B cell (primary cell): ENCODE measurements around the gene COX6B2. TPM values are rescaled to one million over a fixed set of nuclear protein-coding genes. Genes with fewer than 3 reads are reported as not detected.

Source experiments
- ATAC-seq: fragments of 200-7000 bp; cut with Tn5 transposase; one replicate; pipeline ENCODE4 v1.10.0; 2021; ENCODE audit warnings: low read depth, mild to moderate bottlenecking, moderate number of reproducible peaks, moderate library complexity
- CTCF ChIA-PET: fragments of 350-600 bp; sonication (Branson Sonifier 250); formaldehyde crosslinking; loops from one replicate; lab custom pipeline; 2021; ENCODE audit warnings: antibody characterized with exemption, inconsistent platforms; lab: Charles Lee
- POLR2A ChIA-PET: fragments of 350-600 bp; sonication (Branson Sonifier 250); formaldehyde crosslinking; loops from one replicate; lab custom pipeline; 2021; ENCODE audit warnings: antibody characterized with exemption; lab: Charles Lee
- DNase-seq: peaks from one replicate; pipeline ENCODE4 v3.0.0; 2013
- H2AFZ ChIP-seq: 2 replicates; pipeline ENCODE4 v1.6.1; 2012; ENCODE audit warnings: mild to moderate bottlenecking, low read depth, low read length; ENCODE audit not compliant: insufficient read depth, poor library complexity, severe bottlenecking
- H3K27ac ChIP-seq, 2 donors: 1 replicate in 1 of 2; 2 replicates in 1 of 2; pipeline ENCODE4 v1.5.1; 2012 to 2013; ENCODE audit warnings: low read length in 2 of 2, mild to moderate bottlenecking in 2 of 2, moderate library complexity in 1 of 2
- H3K27me3 ChIP-seq, 4 experiments: fragments of 200-600 bp in 1 of 4; sonication (generic) in 1 of 4; replicated peaks in 1 of 4; 1 replicate in 2 of 4; 2 replicates in 2 of 4; pipeline versions ENCODE4 v1.6.1 to v1.7.0; 2013 to 2016; ENCODE audit warnings: low read length in 3 of 4, mild to moderate bottlenecking in 2 of 4, mixed read lengths in 1 of 4, moderate library complexity in 1 of 4; ENCODE audit not compliant: insufficient read depth in 4 of 4, control insufficient read depth in 3 of 4; ENCODE audit errors: control extremely low read depth in 1 of 4
- H3K36me3 ChIP-seq, 2 experiments: replicated peaks in 1 of 2; 1 replicate in 1 of 2; 2 replicates in 1 of 2; pipeline versions ENCODE4 v1.6.1 to v1.7.1; 2013; ENCODE audit warnings: low read length in 1 of 2; ENCODE audit not compliant: insufficient read depth in 2 of 2, control insufficient read depth in 1 of 2; ENCODE audit errors: control extremely low read depth in 1 of 2, extremely low read depth in 1 of 2
- H3K4me1 ChIP-seq, 2 donors: fragments of 200-600 bp in 1 of 2; sonication (generic) in 1 of 2; 1 replicate in 1 of 2; 2 replicates in 1 of 2; pipeline versions ENCODE4 v1.5.1 to v1.6.1; 2013 to 2017; ENCODE audit warnings: low read length in 2 of 2; ENCODE audit not compliant: control insufficient read depth in 2 of 2, insufficient read depth in 2 of 2
- H3K4me2 ChIP-seq: replicated peaks from 2 replicates; pipeline ENCODE3; 2012; ENCODE audit warnings: mild to moderate bottlenecking, low read depth, low read length; ENCODE audit not compliant: poor library complexity, severe bottlenecking
- H3K4me3 ChIP-seq, 5 experiments: fragments of 200-600 bp in 1 of 5; sonication (generic) in 1 of 5; 1 replicate in 3 of 5; 2 replicates in 2 of 5; pipeline versions ENCODE4 v1.5.1 to v1.7.0; 2011 to 2016; ENCODE audit warnings: low read length in 4 of 5, mild to moderate bottlenecking in 4 of 5, low read depth in 2 of 5, control low read depth in 1 of 5, moderate library complexity in 1 of 5; ENCODE audit not compliant: insufficient read depth in 1 of 5; ENCODE audit errors: control extremely low read depth in 1 of 5, extremely low read depth in 1 of 5
- H3K79me2 ChIP-seq: fragments of 200-600 bp; sonication (generic); one replicate; pipeline ENCODE4 v1.6.0; 2016; ENCODE audit warnings: low read length; ENCODE audit not compliant: control insufficient read depth, insufficient read depth
- H3K9ac ChIP-seq: fragments of 200-600 bp; sonication (generic); 2 replicates; pipeline ENCODE4 v1.6.1; 2017; ENCODE audit warnings: mild to moderate bottlenecking, low read length, moderate library complexity
- H3K9me3 ChIP-seq, 3 donors: one replicate each; pipeline versions ENCODE4 v1.6.1 to v1.7.1; 2013; ENCODE audit warnings: low read length in 2 of 3; ENCODE audit not compliant: control insufficient read depth in 2 of 3, insufficient read depth in 1 of 3; ENCODE audit errors: control extremely low read depth in 1 of 3
- H4K20me1 ChIP-seq: 2 replicates; pipeline ENCODE4 v1.6.0; 2012; ENCODE audit warnings: mild to moderate bottlenecking, low read length; ENCODE audit not compliant: insufficient read depth, control insufficient read depth, poor library complexity, severe bottlenecking
- H3K27ac Mint-ChIP-seq: one replicate; pipeline ENCODE4 v1.8.0; 2021; ENCODE audit warnings: mixed read lengths
- H3K27me3 Mint-ChIP-seq: one replicate; pipeline ENCODE4 v1.8.0; 2021; ENCODE audit warnings: mixed read lengths
- H3K4me1 Mint-ChIP-seq: one replicate; pipeline ENCODE4 v1.8.0; 2021; ENCODE audit warnings: mixed read lengths
- H3K4me3 Mint-ChIP-seq: one replicate; pipeline ENCODE4 v1.8.0; 2021; ENCODE audit warnings: mixed read lengths
- H3K9me3 Mint-ChIP-seq: one replicate; pipeline ENCODE4 v1.8.0; 2022; ENCODE audit warnings: mixed read lengths; ENCODE audit not compliant: insufficient read depth
- CTCF ChIP-seq: fragments of 200-600 bp; IDR thresholded peaks from one replicate; pipeline ENCODE4 v1.8.0; 2022; ENCODE audit warnings: antibody characterized with exemption, mild to moderate bottlenecking
- EZH2 ChIP-seq: IDR thresholded peaks from 2 replicates; pipeline ENCODE4 v1.6.1; 2012; ENCODE audit warnings: borderline replicate concordance, low read depth, mild to moderate bottlenecking, moderate library complexity, low read length; ENCODE audit not compliant: insufficient read depth, poor library complexity, severe bottlenecking
- WGBS: methylation state at CpG from one replicate; pipeline ENCODE4 v1.1.5; 2013; ENCODE audit warnings: missing lambda C conversion rate; ENCODE audit not compliant: insufficient coverage; 5-methylcytosine and 5-hydroxymethylcytosine counted together
- intact Hi-C: fragments of 100-400 bp; cut with micrococcal nuclease; formaldehyde crosslinking; loops from one replicate; pipeline ENCODE4 v1.10.0; 2022
- polyA plus RNA-seq: library from polyadenylated mRNA; depleted of rRNA; stranded (reverse); fragments of >200 nt; gene quantifications from 2 replicates; pipeline ENCODE4 v1.2.3, GENCODE V29; 2012
- total RNA-seq, 2 donors: library from RNA; stranded (reverse); fragments of 120-200 nt in 1 of 2; gene quantifications; 1 replicate in 1 of 2; 2 replicates in 1 of 2; pipeline versions ENCODE4 v1.2.3 to v1.2.4, GENCODE V29; 2013 to 2022

COX6B2 gene
- total and polyA plus RNA-seq, 2 donors (not counting 1 experiment from before 2014, with no cell fraction given) = not detected

DNA sequence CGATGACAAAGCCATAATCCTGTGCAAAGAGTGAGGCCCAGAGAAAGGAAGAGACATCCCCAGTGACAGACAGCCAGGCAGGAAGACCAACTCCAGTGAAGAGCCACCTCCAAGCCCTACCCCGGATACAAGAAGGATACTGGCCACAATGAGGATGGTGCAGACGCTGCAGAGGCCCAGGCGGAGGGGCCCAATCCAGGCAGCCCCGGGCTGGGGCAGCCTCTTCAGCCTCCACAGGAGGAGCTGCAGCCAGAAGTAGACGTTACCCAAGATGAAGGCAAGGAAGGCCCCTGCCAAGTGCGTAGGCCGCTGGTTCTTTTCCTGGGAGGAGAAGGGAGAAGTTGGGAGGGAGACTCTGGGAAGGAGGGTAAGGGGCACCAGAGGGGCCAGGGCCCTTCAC lies 37.9 kb downstream of the COX6B2 start:
- ChIA-PET POLR2A (no interaction called here), CTCF (no interaction called here)
- no peak overlapping the region for H3K4me3 ChIP-seq
- Mint-ChIP-seq H3K27me3 (peaks cover 1% of the 10 kb centered on the region), H3K27ac (no peak overlapping the region), H3K9me3 (no peaks in the 10 kb centered on the region), H3K4me1 (no peaks in the 10 kb centered on the region), H3K4me3 (no peak overlapping the region)
- H3K4me2 ChIP-seq = no peak overlapping the region
- WGBS = 91% methylated on average over 7 of the region's 8 CpGs
- no peaks in the 10 kb centered on the region for H4K20me1 ChIP-seq
- H3K9me3 ChIP-seq = no peaks in the 10 kb centered on the region
- H3K36me3 ChIP-seq = no peaks in the 10 kb centered on the region
- no peaks in the 10 kb centered on the region for H3K4me1 ChIP-seq
- H2AFZ ChIP-seq = no peak overlapping the region
- H3K27me3 ChIP-seq = peaks cover 0 to 4% (median 0%) of the 10 kb centered on the region in 4 experiments
- ATAC-seq (no peak), DNase-seq (no peak)
- intact Hi-C loops = no loop called here
- TF ChIP-seq CTCF = no peak
- no peak for TF ChIP-seq EZH2
- no peak overlapping the region for H3K27ac ChIP-seq
- H3K9ac ChIP-seq = no peak overlapping the region
- H3K79me2 ChIP-seq = no peaks in the 10 kb centered on the region

GRCh38 chr19:55315956-55316525 lies 38.5 kb downstream of the COX6B2 start:
- H3K27ac Mint-ChIP-seq = no peak overlapping the region
- H3K9me3 ChIP-seq = no peaks in the 10 kb centered on the region
- no peaks in the 10 kb centered on the region for H4K20me1 ChIP-seq
- WGBS = 90% methylated on average over 13 of the region's 13 CpGs
- no peaks in the 10 kb centered on the region for H3K79me2 ChIP-seq
- no peak overlapping the region for H3K9ac ChIP-seq
- no peak for DNase-seq
- no peaks in the 10 kb centered on the region for H3K9me3 Mint-ChIP-seq
- no peak for ATAC-seq
- H2AFZ ChIP-seq = no peak overlapping the region
- no peaks in the 10 kb centered on the region for H3K27me3 ChIP-seq
- H3K4me3 ChIP-seq = no peak overlapping the region
- CTCF ChIA-PET = no interaction called here
- TF ChIP-seq CTCF (no peak), EZH2 (no peak)
- no peak overlapping the region for H3K4me3 Mint-ChIP-seq
- H3K36me3 ChIP-seq = no peaks in the 10 kb centered on the region
- no peak overlapping the region for H3K4me2 ChIP-seq
- intact Hi-C loops = no loop called here
- no peaks in the 10 kb centered on the region for H3K27me3 Mint-ChIP-seq
- no peak overlapping the region for H3K27ac ChIP-seq
- POLR2A ChIA-PET = no interaction called here
- no peaks in the 10 kb centered on the region for H3K4me1 Mint-ChIP-seq
- no peaks in the 10 kb centered on the region for H3K4me1 ChIP-seq
